Large intestine (tissue), 12 donors: ENCODE measurements around the gene POLG2. TPM values are rescaled to one million over a fixed set of nuclear protein-coding genes. Genes with fewer than 3 reads are reported as not detected.

Experiments
- DNase-seq, 2 donors: peaks; one replicate each; pipeline versions ENCODE4 v3.0.0 to v3.0.0-alpha.2; 2013
- H3K27ac ChIP-seq: one replicate; pipeline ENCODE4 v1.5.1; 2013; ENCODE audit warnings: low read length
- H3K27me3 ChIP-seq: 2 replicates; pipeline ENCODE4 v1.6.1; 2013; ENCODE audit warnings: low read length; ENCODE audit not compliant: control insufficient read depth, insufficient read depth
- H3K36me3 ChIP-seq: 2 replicates; pipeline ENCODE4 v1.6.1; 2013; ENCODE audit warnings: low read length; ENCODE audit not compliant: control insufficient read depth, insufficient read depth
- H3K4me1 ChIP-seq: one replicate; pipeline ENCODE4 v1.6.1; 2013; ENCODE audit warnings: low read length; ENCODE audit not compliant: control insufficient read depth, insufficient read depth
- H3K4me3 ChIP-seq: one replicate; pipeline ENCODE4 v1.5.1; 2013; ENCODE audit warnings: low read length
- H3K9me3 ChIP-seq: one replicate; pipeline ENCODE4 v1.6.1; 2013; ENCODE audit warnings: mild to moderate bottlenecking, low read depth, low read length, moderate library complexity; ENCODE audit not compliant: control insufficient read depth
- WGBS: methylation state at CpG from one replicate; pipeline ENCODE4 v1.1.5; 2013; ENCODE audit warnings: low lambda C conversion rate; ENCODE audit not compliant: insufficient coverage; 5-methylcytosine and 5-hydroxymethylcytosine counted together
- long read RNA-seq, 11 donors: transcript quantifications; one replicate each; lab custom pipeline, GENCODE V29; 2026
- polyA plus RNA-seq: library from polyadenylated mRNA; unstranded; fragments of 120-200 nt; gene quantifications from one replicate; pipeline ENCODE4 v1.2.1, GENCODE V29; 2013

The POLG2 gene
- polyA plus RNA-seq: 27.0 TPM
- long read RNA-seq, donor 1, partial matches to known transcripts: 0 of 6 reads
- long read RNA-seq, donor 1, other reads (novel, unspliced or antisense): 0 of 6 reads
- long read RNA-seq, donor 2, partial matches to known transcripts: 0 of 5 reads
- long read RNA-seq, donor 2, other reads (novel, unspliced or antisense): 0 of 5 reads
- long read RNA-seq, donor 3: 0 reads
- long read RNA-seq, donor 4: 0 reads
- long read RNA-seq, donor 5, partial matches to known transcripts: 0 of 2 reads
- long read RNA-seq, donor 5, other reads (novel, unspliced or antisense): 0 of 2 reads
- long read RNA-seq, donor 6, transcript POLG2-201 (8 exons, 1,564 nt): major isoform, 7 of 14 reads
- long read RNA-seq, donor 6, partial matches to known transcripts: 6 of 14 reads
- long read RNA-seq, donor 6, other reads (novel, unspliced or antisense): 0 of 14 reads
- long read RNA-seq, donor 7, partial matches to known transcripts: 0 of 3 reads
- long read RNA-seq, donor 7, other reads (novel, unspliced or antisense): 0 of 3 reads
- long read RNA-seq, donor 8, partial matches to known transcripts: 0 of 6 reads
- long read RNA-seq, donor 8, other reads (novel, unspliced or antisense): 0 of 6 reads
- long read RNA-seq, donor 9, partial matches to known transcripts: 13 of 18 reads
- long read RNA-seq, donor 9, other reads (novel, unspliced or antisense): 0 of 18 reads
- long read RNA-seq, donor 10, partial matches to known transcripts: 0 of 6 reads
- long read RNA-seq, donor 10, other reads (novel, unspliced or antisense): 0 of 6 reads
- long read RNA-seq, donor 11, partial matches to known transcripts: 6 of 10 reads
- long read RNA-seq, donor 11, other reads (novel, unspliced or antisense): 0 of 10 reads

- no peaks in the 10 kb centered on the region for H3K9me3 ChIP-seq
- H3K27me3 ChIP-seq: no peaks in the 10 kb centered on the region
- peak within 1 kb of the TSS; percentile 79 for H3K4me3 ChIP-seq
- peaks cover 8% of the 10 kb centered on the region for H3K4me1 ChIP-seq
- WGBS: 10% methylated on average over 2 of the region's 50 CpGs
- peak; percentile 91 to 92 for DNase-seq
- H3K36me3 ChIP-seq: peaks cover 51% of the 10 kb centered on the region
- peak within 1 kb of the TSS; percentile 97 for H3K27ac ChIP-seq
These were observed at the start of gene POLG2 for GRCh38 chr17:64496786-64497564. POLG2 (minus strand) TSS chr17:64497054; CDS start chr17:64496968, 86 bp downstream.

- Histone ChIP-seq H3K4me1 (no peaks in the 10 kb centered on the region), H3K4me3 (no peak overlapping the region), H3K27ac (no peak overlapping the region), H3K27me3 (no peaks in the 10 kb centered on the region), H3K9me3 (no peaks in the 10 kb centered on the region), H3K36me3 (peaks cover 54% of the 10 kb centered on the region)
- no peak for DNase-seq
- 100% methylated on average over 1 of the region's 2 CpGs for WGBS
These were observed 47.9 kb upstream of the POLG2 start for GRCh38 chr17:64544742-64545141.

- Histone ChIP-seq H3K36me3 (peaks cover 52% of the 10 kb centered on the region), H3K4me1 (no peaks in the 10 kb centered on the region), H3K27me3 (no peaks in the 10 kb centered on the region), H3K27ac (no peak overlapping the region), H3K4me3 (no peak overlapping the region), H3K9me3 (no peaks in the 10 kb centered on the region)
- WGBS: no CpG with 5 or more reads among the region's 5 CpGs
- no peak for DNase-seq
These were observed 43.4 kb upstream of the POLG2 start for GRCh38 chr17:64540118-64540776.

- Histone ChIP-seq H3K27ac (no peak overlapping the region), H3K27me3 (no peaks in the 10 kb centered on the region), H3K4me3 (no peak overlapping the region), H3K36me3 (peaks cover 65% of the 10 kb centered on the region), H3K9me3 (no peaks in the 10 kb centered on the region), H3K4me1 (no peaks in the 10 kb centered on the region)
- WGBS: 100% methylated on average over 3 of the region's 7 CpGs
- DNase-seq: no peak
These were observed 41.8 kb upstream of the POLG2 start for GRCh38 chr17:64538508-64539130.

GRCh38 chr17:64537488-64537887, 40.6 kb upstream of the POLG2 start:
- WGBS: 100% methylated on average over 1 of the region's 5 CpGs
- H3K36me3 ChIP-seq: peaks cover 72% of the 10 kb centered on the region

GRCh38 chr17:64536913-64537312, 40.1 kb upstream of the POLG2 start:
- Histone ChIP-seq H3K27me3 (no peaks in the 10 kb centered on the region), H3K4me3 (no peak overlapping the region), H3K36me3 (peaks cover 75% of the 10 kb centered on the region), H3K4me1 (no peaks in the 10 kb centered on the region), H3K9me3 (no peaks in the 10 kb centered on the region), H3K27ac (no peak overlapping the region)
- no peak for DNase-seq
- WGBS: no CpG with 5 or more reads among the region's 2 CpGs

More at GRCh38 chr17:64537488-64537887, 40.6 kb upstream of the POLG2 start:
- H3K27me3 ChIP-seq: no peaks in the 10 kb centered on the region
- H3K27ac ChIP-seq: no peak overlapping the region
- no peak overlapping the region for H3K4me3 ChIP-seq
- DNase-seq: no peak
- H3K4me1 ChIP-seq: no peaks in the 10 kb centered on the region
- H3K9me3 ChIP-seq: no peaks in the 10 kb centered on the region

- Histone ChIP-seq H3K36me3 (peaks cover 82% of the 10 kb centered on the region), H3K4me3 (no peak overlapping the region), H3K9me3 (no peaks in the 10 kb centered on the region), H3K27me3 (no peaks in the 10 kb centered on the region), H3K27ac (no peak overlapping the region), H3K4me1 (no peaks in the 10 kb centered on the region)
- DNase-seq: no peak
- WGBS: no CpG with 5 or more reads among the region's 6 CpGs
These were observed 38.5 kb upstream of the POLG2 start for GRCh38 chr17:64535357-64535756.

GRCh38 chr17:64534187-64534586, 37.3 kb upstream of the POLG2 start:
- Histone ChIP-seq H3K27me3 (no peaks in the 10 kb centered on the region), H3K27ac (no peak overlapping the region), H3K4me3 (no peak overlapping the region), H3K9me3 (no peaks in the 10 kb centered on the region), H3K4me1 (no peaks in the 10 kb centered on the region), H3K36me3 (peaks cover 89% of the 10 kb centered on the region)
- no peak for DNase-seq
- WGBS: no CpG with 5 or more reads among the region's 3 CpGs

- Histone ChIP-seq H3K4me3 (no peak overlapping the region), H3K4me1 (no peaks in the 10 kb centered on the region), H3K27ac (no peak overlapping the region), H3K27me3 (no peaks in the 10 kb centered on the region), H3K9me3 (no peaks in the 10 kb centered on the region), H3K36me3 (peaks cover 92% of the 10 kb centered on the region)
- WGBS: no CpG with 5 or more reads among the region's 2 CpGs
- DNase-seq: no peak
These were observed 36.9 kb upstream of the POLG2 start for GRCh38 chr17:64533784-64534183.
